ENCODE results near the gene APOL1.

- TF ChIP-seq, protein P1, sequence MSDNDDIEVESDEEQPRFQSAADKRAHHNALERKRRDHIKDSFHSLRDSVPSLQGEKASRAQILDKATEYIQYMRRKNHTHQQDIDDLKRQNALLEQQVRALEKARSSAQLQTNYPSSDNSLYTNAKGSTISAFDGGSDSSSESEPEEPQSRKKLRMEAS (IDR thresholded peaks at IDR 0.05; ENCODE audit: low read depth, low read length): no peak
- no peak for TF ChIP-seq POLR2A (IDR thresholded peaks at IDR 0.05; ENCODE audit: extremely low read depth, insufficient read length)
Observed at GRCh38 chr22:36243986-36244385, 8.9 kb upstream of the APOL1 start.

Measured in NB4 (cell line).